Epithelial cell of esophagus (primary cell): ENCODE measurements around the gene HDAC4.

Experiments used
- DNase-seq: peaks from one replicate; pipeline ENCODE4 v3.0.0; 2010; ENCODE audit warnings: low read depth
- H3K4me3 ChIP-seq: 2 replicates; pipeline ENCODE4 v1.5.1; 2011; ENCODE audit warnings: mild to moderate bottlenecking, low read length, control low read depth
- TF ChIP-seq, protein P1 (sequence below): IDR thresholded peaks from 2 replicates; pipeline ENCODE4 v1.5.1; 2011; ENCODE audit warnings: low read depth, mild to moderate bottlenecking, low read length, control low read depth, inconsistent platforms; ENCODE audit not compliant: insufficient read depth; ENCODE audit errors: missing control alignments

The HDAC4 gene

GRCh38 chr2:239240414-239240881 lies 160.4 kb downstream of the HDAC4 start:
- no peak overlapping the region for H3K4me3 ChIP-seq

GRCh38 chr2:239239607-239240413 lies 161.0 kb downstream of the HDAC4 start:
- DNase-seq, result no peak
- H3K4me3 ChIP-seq, result no peak overlapping the region
- TF ChIP-seq, protein P1, sequence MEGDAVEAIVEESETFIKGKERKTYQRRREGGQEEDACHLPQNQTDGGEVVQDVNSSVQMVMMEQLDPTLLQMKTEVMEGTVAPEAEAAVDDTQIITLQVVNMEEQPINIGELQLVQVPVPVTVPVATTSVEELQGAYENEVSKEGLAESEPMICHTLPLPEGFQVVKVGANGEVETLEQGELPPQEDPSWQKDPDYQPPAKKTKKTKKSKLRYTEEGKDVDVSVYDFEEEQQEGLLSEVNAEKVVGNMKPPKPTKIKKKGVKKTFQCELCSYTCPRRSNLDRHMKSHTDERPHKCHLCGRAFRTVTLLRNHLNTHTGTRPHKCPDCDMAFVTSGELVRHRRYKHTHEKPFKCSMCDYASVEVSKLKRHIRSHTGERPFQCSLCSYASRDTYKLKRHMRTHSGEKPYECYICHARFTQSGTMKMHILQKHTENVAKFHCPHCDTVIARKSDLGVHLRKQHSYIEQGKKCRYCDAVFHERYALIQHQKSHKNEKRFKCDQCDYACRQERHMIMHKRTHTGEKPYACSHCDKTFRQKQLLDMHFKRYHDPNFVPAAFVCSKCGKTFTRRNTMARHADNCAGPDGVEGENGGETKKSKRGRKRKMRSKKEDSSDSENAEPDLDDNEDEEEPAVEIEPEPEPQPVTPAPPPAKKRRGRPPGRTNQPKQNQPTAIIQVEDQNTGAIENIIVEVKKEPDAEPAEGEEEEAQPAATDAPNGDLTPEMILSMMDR, result no peak

More at GRCh38 chr2:239240414-239240881, 160.4 kb downstream of the HDAC4 start:
- TF ChIP-seq, protein P1, result no peak
- DNase-seq, result no peak

DNA sequence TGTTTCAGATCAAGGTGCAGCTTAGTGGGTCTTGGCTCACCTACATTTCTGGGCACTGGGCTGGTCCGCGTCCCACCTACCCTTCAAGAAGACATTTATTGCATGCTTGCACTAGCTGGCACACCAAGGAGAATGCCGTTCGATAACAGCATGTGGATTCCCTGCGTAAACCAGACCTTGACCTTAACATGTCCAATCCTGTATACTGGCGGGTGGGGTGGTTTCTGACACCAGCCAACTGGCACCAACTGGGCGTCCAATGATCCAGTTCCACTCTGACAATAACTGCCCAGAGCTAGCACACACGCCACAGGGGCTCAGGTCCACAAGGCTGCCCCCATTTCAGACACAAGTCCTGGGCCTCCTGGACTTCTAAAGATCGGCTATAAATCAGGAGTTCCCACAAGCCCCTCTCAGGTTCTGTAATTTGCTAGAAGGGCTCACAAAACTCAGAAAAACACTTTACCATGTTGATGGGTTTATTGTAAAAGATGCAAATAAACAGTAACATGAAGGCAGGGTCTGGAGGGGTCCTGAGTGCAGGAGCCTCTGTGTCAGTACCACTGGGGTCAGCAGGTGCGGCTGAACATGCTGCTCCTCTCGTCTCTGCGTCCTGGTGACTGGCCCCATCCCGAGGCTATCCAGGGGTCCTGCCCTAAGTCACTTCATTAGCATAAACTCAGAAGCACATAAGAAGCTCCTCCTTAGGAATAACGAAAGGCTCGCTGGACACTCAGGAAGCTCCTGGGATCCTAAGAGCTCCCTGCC lies 161.8 kb downstream of the HDAC4 start:
- H3K4me3 ChIP-seq, result no peak overlapping the region
- TF ChIP-seq, protein P1, result no peak
- no peak for DNase-seq

- TF ChIP-seq, protein P1, result no peak
- H3K4me3 ChIP-seq, result no peak overlapping the region
- DNase-seq, result no peak
Observed at GRCh38 chr2:239238381-239238780, 162.4 kb downstream of the HDAC4 start.

- no peak overlapping the region for H3K4me3 ChIP-seq
- no peak for DNase-seq
- TF ChIP-seq, protein P1, result no peak
Observed at GRCh38 chr2:239236808-239237205, 164.0 kb downstream of the HDAC4 start.

DNA sequence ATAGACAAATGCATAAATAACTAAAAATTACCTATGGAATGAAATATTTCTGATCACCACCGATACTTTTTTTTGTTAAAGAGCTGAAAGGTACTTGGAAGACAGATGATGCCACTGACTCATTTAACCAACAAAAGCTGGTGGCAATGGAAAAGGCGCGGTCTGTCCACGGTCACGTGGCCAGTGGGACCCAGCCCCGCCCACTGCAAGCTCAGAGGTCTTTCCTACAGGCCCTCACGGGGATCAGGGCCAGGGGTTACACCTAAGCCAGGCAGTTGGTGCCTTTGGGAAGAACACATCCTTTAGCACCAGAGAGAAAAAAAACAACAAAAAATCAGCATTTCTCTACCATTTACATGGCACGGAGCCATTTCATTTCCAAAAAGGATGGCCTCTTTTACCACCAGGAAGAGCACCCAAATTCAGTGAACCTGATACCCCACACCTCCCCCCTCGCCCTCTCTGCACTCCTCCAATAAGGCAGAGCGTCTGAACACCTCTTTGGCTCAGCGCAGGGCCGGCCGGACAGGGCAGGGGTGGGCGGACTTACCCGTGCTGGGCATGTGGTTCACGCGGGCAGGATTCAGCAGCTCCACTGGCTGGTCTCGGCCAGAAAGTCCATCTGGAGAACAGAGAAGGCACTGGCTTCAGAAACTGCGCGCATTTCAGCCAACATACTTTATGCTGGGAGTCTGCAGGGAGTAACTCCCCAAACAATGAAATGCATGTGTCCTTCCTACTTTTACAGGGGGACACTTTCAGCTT lies 164.6 kb downstream of the HDAC4 start:
- TF ChIP-seq, protein P1, result no peak
- no peak overlapping the region for H3K4me3 ChIP-seq
- DNase-seq, result no peak
